Panc1 (cell line): ENCODE data around the gene PCBP4. TPM values are rescaled to one million over a fixed set of nuclear protein-coding genes. Genes with fewer than 3 reads are reported as not detected.

Source experiments
- ATAC-seq: fragments of 200-7000 bp; cut with Tn5 transposase; 2 replicates; pipeline ENCODE4 v1.9.1; 2020; ENCODE audit warnings: mild to moderate bottlenecking, moderate library complexity
- BruUV-seq: library from RNA; stranded (reverse); fragments of 400-500 nt; replicated peaks from 2 replicates; lab custom pipeline; 2021; lab: Mats Ljungman, UMichigan
- CTCF ChIA-PET: fragments of 300-600 bp; sonication (Branson Sonifier 250); formaldehyde crosslinking; loops from one replicate; lab custom pipeline; 2022; ENCODE audit warnings: antibody characterized with exemption; lab: Charles Lee
- POLR2A ChIA-PET: fragments of 300-600 bp; sonication (Branson Sonifier 250); formaldehyde crosslinking; loops from one replicate; lab custom pipeline; 2022; ENCODE audit warnings: antibody characterized with exemption; lab: Charles Lee
- DNase-seq: peaks from one replicate; pipeline ENCODE4 v3.0.0-alpha.2; 2010; ENCODE audit warnings: low read depth, low spot score
- H3K27ac ChIP-seq: 2 replicates; pipeline ENCODE4 v1.5.1; 2011; ENCODE audit warnings: mild to moderate bottlenecking, low read length, inconsistent platforms
- H3K27me3 ChIP-seq: fragments of 200-500 bp; sonication (Bioruptor generic); 2 replicates; pipeline ENCODE4 v1.6.0; 2014; ENCODE audit warnings: low read length, inconsistent platforms; ENCODE audit not compliant: control insufficient read depth, insufficient read depth
- H3K36me3 ChIP-seq: fragments of 200-500 bp; sonication (Bioruptor generic); 2 replicates; pipeline ENCODE4 v1.5.1; 2014; ENCODE audit warnings: inconsistent platforms, mild to moderate bottlenecking, low read length, moderate library complexity; ENCODE audit not compliant: control insufficient read depth, insufficient read depth
- H3K4me1 ChIP-seq: 2 replicates; pipeline ENCODE4 v1.5.1; 2011; ENCODE audit warnings: inconsistent platforms, mild to moderate bottlenecking, low read length, moderate library complexity; ENCODE audit not compliant: control insufficient read depth, insufficient read depth
- H3K4me3 ChIP-seq, 2 experiments: 2 replicates each; pipeline ENCODE4 v1.5.1; 2011 to 2012; ENCODE audit warnings: low read depth in 2 of 2, low read length in 2 of 2, mild to moderate bottlenecking in 2 of 2, inconsistent platforms in 1 of 2, moderate library complexity in 1 of 2
- H3K9me3 ChIP-seq: fragments of 200-500 bp; sonication (Bioruptor generic); 2 replicates; pipeline ENCODE4 v1.5.1; 2014; ENCODE audit warnings: low read depth, mild to moderate bottlenecking, inconsistent platforms, low read length, moderate library complexity; ENCODE audit not compliant: control insufficient read depth, insufficient read depth
- POLR2AphosphoS5 ChIP-seq: IDR thresholded peaks from 2 replicates; pipeline ENCODE4 v1.6.1; 2012; ENCODE audit warnings: mild to moderate bottlenecking, low read depth, low read length, moderate library complexity
- SIN3A ChIP-seq: IDR thresholded peaks from 2 replicates; pipeline ENCODE4 v1.6.1; 2012; ENCODE audit warnings: low read depth, mild to moderate bottlenecking, low read length, moderate library complexity, borderline replicate concordance; ENCODE audit not compliant: insufficient read depth
- TCF7L2 ChIP-seq: IDR thresholded peaks from 2 replicates; pipeline ENCODE4 v1.6.1; 2011; ENCODE audit warnings: mild to moderate bottlenecking, low read depth, low read length, inconsistent platforms
- in situ Hi-C: cut with HindIII; loops from 2 replicates; pipeline ENCODE4 v1.10.0; 2016; ENCODE audit warnings: low sequenced_read_pairs, low pct_unique_long_range_greater_than_20kb
- intact Hi-C: fragments of 100-400 bp; cut with micrococcal nuclease; formaldehyde crosslinking; loops from one replicate; pipeline ENCODE4 v1.10.0; 2022; ENCODE audit not compliant: unreplicated experiment
- total RNA-seq: library from RNA; stranded (reverse); gene quantifications from one replicate; pipeline ENCODE4 v1.2.1, GENCODE V29; 2021; ENCODE audit not compliant: unreplicated experiment
- TF ChIP-seq, protein P1 (sequence below): fragments of 450-650 bp; IDR thresholded peaks from 2 replicates; pipeline ENCODE4 v1.5.1; 2017; ENCODE audit warnings: mild to moderate bottlenecking
- TF ChIP-seq, protein P2 (sequence below), 2 experiments: IDR thresholded peaks; 2 replicates each; pipeline ENCODE4 v1.6.1; 2011 to 2012; ENCODE audit warnings: low read depth in 2 of 2, control low read depth in 1 of 2, low read length in 1 of 2, mild to moderate bottlenecking in 1 of 2, moderate library complexity in 1 of 2; ENCODE audit not compliant: insufficient read depth in 1 of 2

PCBP4 gene
- total RNA-seq, 1 experiment from 2014 or later: 58.0 TPM

DNA sequence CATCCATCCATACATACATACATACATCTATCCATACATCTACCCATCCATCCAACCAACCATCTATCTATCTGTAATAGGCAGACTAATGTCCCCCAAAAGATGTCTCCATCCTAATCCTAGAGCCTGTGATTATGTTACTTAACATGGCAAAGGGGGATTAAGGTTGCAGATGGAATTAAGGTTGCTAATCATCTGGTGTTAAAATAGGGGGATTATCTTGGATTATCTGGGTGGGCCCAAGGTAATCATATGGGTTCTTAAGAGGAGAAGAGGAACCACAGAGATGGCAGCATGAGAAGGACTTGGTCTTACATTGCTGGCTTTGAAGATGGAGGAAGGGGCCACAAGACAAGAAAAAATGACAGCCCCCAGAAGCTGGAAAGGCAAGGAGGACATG, 43.2 kb upstream of the PCBP4 start:
- H3K4me1 ChIP-seq: no peaks in the 10 kb centered on the region
- H3K36me3 ChIP-seq: no peaks in the 10 kb centered on the region
- ATAC-seq: no peak
- intact Hi-C loops (no loop called here), in situ Hi-C loops (no loop called here)
- CTCF ChIA-PET: no interaction called here
- POLR2A ChIA-PET: no interaction called here
- H3K27me3 ChIP-seq: no peaks in the 10 kb centered on the region
- no peaks in the 10 kb centered on the region for H3K9me3 ChIP-seq
- no peak for DNase-seq
- TF ChIP-seq TCF7L2 (no peak), POLR2AphosphoS5 (no peak), SIN3A (no peak)
- TF ChIP-seq, protein P1, sequence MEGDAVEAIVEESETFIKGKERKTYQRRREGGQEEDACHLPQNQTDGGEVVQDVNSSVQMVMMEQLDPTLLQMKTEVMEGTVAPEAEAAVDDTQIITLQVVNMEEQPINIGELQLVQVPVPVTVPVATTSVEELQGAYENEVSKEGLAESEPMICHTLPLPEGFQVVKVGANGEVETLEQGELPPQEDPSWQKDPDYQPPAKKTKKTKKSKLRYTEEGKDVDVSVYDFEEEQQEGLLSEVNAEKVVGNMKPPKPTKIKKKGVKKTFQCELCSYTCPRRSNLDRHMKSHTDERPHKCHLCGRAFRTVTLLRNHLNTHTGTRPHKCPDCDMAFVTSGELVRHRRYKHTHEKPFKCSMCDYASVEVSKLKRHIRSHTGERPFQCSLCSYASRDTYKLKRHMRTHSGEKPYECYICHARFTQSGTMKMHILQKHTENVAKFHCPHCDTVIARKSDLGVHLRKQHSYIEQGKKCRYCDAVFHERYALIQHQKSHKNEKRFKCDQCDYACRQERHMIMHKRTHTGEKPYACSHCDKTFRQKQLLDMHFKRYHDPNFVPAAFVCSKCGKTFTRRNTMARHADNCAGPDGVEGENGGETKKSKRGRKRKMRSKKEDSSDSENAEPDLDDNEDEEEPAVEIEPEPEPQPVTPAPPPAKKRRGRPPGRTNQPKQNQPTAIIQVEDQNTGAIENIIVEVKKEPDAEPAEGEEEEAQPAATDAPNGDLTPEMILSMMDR: no peak
- TF ChIP-seq, protein P2, sequence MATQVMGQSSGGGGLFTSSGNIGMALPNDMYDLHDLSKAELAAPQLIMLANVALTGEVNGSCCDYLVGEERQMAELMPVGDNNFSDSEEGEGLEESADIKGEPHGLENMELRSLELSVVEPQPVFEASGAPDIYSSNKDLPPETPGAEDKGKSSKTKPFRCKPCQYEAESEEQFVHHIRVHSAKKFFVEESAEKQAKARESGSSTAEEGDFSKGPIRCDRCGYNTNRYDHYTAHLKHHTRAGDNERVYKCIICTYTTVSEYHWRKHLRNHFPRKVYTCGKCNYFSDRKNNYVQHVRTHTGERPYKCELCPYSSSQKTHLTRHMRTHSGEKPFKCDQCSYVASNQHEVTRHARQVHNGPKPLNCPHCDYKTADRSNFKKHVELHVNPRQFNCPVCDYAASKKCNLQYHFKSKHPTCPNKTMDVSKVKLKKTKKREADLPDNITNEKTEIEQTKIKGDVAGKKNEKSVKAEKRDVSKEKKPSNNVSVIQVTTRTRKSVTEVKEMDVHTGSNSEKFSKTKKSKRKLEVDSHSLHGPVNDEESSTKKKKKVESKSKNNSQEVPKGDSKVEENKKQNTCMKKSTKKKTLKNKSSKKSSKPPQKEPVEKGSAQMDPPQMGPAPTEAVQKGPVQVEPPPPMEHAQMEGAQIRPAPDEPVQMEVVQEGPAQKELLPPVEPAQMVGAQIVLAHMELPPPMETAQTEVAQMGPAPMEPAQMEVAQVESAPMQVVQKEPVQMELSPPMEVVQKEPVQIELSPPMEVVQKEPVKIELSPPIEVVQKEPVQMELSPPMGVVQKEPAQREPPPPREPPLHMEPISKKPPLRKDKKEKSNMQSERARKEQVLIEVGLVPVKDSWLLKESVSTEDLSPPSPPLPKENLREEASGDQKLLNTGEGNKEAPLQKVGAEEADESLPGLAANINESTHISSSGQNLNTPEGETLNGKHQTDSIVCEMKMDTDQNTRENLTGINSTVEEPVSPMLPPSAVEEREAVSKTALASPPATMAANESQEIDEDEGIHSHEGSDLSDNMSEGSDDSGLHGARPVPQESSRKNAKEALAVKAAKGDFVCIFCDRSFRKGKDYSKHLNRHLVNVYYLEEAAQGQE (IDR thresholded peaks at IDR 0.05; ENCODE audit: insufficient read depth in 1 of 2, low read depth in 2 of 2, low read length in 1 of 2): no peak
- BruUV-seq: no TSS peak
- H3K4me3 ChIP-seq: no peak overlapping the region
- H3K27ac ChIP-seq: no peak overlapping the region

DNA sequence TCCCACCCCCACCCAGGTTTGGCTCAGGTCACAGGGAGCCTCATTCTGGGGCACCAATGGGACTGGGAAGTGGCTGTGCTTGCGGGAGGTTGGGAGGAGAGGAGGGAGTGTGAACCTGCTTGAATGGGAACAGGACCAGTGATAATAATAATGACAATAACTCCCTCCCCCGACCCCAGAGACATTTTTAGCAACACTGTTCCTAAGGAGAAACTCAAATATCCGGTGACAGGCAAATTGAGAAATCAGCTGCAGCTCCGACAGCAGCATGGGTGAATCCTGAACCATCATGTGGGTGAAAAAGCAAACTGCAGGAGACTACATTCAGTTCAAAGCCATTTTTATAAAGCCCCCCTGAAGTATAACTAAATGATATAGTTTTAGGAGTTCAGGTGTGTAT, 40.0 kb upstream of the PCBP4 start:
- no peak for ATAC-seq
- POLR2A ChIA-PET: interaction anchor here (0.6 kb wide), 1 partner anchor 66 kb away, joined by 5 read pairs; the partner anchor contains the start of gene RRP9
- Histone ChIP-seq H3K36me3 (no peaks in the 10 kb centered on the region), H3K4me3 (no peak overlapping the region), H3K9me3 (no peaks in the 10 kb centered on the region), H3K4me1 (no peaks in the 10 kb centered on the region), H3K27me3 (no peaks in the 10 kb centered on the region), H3K27ac (no peak overlapping the region)
- no peak for DNase-seq
- no TSS peak for BruUV-seq
- intact Hi-C loops: loop anchor here (10.0 kb wide), 1 partner anchor 48 kb away; the partner anchor contains the start of gene DUSP7
- TF ChIP-seq, protein P2 (IDR thresholded peaks at IDR 0.05; ENCODE audit: insufficient read depth in 1 of 2, low read depth in 2 of 2, low read length in 1 of 2): no peak
- TF ChIP-seq, protein P1: no peak
- no peak for TF ChIP-seq TCF7L2
- no peak for TF ChIP-seq SIN3A
- no peak for TF ChIP-seq POLR2AphosphoS5
- CTCF ChIA-PET: no interaction called here
- in situ Hi-C loops: no loop called here
